HG03558 (cell line): ENCODE results near the gene GALNT10.
A peak's percentile ranks its signal among the peaks of the same experiment; 100 is the strongest.

ENCODE experiments used
- ATAC-seq: cut with Tn5 transposase; IDR thresholded peaks from one replicate; pipeline ENCODE4 v1.9.1; 2021; ENCODE audit warnings: moderate number of reproducible peaks; ENCODE audit not compliant: unreplicated experiment; ENCODE audit errors: extremely low read depth

Gene GALNT10

DNA sequence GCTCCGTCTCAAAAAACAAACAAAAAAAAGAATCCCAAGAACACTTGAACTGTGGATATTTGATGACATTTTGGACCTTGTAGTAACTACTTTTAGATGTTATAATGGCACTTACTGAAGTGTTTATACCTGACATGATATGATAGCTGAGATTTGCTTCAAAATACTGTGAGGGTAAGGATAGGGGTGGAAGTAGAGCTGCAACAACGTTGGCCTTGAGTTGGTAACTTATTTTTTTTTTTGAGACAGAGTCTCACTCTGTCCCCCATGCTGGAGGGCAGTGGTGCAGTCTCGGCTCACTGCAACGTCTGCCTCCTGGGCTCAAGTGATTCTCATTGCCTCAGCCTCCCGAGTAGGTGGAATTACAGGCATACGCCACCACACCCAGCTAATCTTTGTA, 224.6 kb downstream of the GALNT10 start:
- ATAC-seq, result no peak

DNA sequence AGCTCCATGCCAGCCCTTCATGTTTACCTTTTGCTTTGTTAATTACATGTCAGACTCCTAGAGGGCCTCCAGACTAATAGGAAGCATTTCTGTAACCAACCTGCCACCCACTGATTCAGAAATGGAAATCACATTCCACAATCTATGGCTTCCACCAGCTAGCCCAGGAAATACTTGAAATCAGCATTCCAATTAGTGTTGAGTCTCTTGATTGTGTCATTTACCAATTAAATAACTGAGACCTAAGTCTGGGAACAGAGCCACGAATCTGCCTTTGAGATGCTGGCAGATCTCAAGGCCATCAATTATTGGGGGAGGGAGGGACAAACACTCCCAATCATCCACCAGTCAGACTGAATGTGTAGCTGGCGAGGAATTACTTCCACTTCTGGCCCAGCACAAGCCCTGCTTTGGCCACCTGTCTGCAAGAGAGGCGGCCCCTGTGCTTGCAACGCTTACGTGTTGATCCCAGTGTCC, 227.8 kb downstream of the GALNT10 start:
- ATAC-seq, result no peak

DNA sequence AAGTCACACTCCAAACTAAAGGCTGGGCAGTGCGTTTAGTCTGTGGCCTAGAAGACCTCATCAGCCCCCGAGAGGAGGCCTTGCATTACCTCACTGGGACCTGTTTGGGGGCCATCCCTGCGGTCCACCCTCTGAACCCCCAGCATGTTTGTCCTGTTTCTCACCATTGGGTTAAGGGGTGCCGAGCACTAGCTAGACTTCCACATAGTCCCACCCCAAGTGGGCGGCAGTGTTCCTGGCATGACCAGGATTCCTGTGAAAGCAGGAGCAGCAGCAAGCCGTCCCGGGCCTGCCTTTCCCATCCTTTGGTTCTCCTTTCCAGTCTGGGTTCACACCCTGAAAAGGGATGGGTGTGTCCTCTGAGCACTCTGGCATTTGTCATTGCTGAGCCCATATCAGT, 228.7 kb downstream of the GALNT10 start:
- no peak for ATAC-seq

DNA sequence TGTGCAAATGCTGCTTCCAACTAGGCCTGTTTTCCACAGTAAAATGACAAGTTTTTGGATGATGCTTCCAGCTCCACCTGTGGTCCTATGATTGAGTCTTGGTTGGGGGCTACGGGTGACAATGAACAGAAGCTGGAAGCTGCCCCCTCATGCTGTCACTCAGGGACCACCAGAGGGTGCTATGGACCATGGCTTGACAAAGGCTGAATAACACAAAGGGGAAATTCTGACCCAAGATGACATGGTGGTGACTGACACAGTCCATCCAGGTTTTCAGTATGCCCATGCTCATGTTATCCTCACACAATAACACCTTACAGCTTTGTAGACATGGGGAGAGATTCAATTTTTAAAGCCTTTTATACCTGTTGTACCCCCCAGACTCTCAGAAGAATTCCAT, 231.3 kb downstream of the GALNT10 start:
- no peak for ATAC-seq

DNA sequence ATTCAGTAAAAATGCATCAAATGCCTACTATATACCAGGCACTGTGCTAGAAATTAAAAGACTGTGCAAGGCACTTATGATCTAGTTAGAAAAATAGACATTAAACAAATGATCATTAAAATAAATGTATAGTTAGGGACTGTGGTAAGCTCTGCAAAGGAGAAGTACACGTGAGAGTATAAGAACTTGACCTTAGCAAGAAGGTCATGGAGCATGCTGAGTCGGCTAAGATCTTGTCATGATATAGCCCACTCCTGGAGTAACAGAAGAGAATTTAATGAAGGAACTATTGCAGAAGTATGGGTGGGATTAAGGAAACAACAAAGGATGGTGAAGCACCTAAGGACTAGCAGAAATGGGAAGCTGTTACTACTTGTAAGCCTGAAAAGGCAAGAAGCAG, 231.8 kb downstream of the GALNT10 start:
- no peak for ATAC-seq

DNA sequence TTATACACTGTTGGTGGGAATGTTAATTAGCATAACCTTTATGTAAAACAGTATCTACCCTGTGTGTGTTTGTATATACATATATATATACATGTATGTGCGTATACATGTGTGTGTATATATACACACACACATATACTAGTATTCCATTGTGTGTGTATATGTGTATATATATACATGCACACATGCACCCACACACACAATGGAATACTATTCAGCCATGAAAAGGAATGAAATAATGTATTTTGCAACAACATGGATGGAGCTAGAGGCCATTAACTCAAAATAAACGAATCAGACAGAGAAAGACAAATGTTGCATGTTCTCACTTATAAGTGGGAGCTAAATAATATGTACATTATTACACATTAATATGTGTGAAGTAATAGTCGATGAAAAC, 237.7 kb downstream of the GALNT10 start:
- no peak for ATAC-seq

DNA sequence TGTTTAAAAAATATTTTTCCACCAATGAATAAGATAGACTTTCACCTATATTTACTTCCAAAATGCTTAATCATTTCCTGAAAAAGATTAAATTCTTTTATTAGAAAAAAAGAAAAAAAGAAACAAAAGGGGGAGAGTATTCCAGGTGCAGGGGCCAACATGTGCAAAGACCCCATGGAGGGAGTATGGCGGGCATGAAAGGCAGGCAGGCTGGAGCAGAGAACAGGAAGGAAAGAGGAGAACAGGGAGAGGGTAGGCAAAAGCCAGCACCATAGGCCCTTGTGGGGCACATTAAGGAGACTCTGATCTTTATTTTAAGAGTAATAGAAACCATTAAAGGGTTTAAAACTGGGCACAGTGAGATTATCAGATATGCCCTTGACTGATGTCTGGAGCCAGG, 238.8 kb downstream of the GALNT10 start:
- ATAC-seq, result no peak

DNA sequence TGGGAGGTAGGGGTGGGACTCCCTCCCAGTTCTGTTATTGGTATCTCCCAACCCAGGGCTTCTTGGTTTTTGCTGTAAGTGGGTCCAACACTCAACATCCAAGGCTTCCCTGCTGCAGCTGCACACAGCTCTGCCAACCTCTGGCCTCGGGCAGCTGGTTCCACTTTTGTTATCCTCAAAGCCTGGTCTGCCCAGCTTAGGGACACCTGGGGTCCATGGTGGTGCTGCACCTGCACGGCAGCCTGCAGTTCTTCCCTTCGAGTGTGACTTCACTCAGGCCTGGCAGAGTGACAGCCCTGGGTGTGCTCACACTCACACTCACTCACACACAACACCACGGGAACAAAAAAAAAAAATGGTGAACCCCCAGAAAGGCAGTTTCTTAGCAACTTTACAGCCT, 239.9 kb downstream of the GALNT10 start:
- no peak for ATAC-seq

DNA sequence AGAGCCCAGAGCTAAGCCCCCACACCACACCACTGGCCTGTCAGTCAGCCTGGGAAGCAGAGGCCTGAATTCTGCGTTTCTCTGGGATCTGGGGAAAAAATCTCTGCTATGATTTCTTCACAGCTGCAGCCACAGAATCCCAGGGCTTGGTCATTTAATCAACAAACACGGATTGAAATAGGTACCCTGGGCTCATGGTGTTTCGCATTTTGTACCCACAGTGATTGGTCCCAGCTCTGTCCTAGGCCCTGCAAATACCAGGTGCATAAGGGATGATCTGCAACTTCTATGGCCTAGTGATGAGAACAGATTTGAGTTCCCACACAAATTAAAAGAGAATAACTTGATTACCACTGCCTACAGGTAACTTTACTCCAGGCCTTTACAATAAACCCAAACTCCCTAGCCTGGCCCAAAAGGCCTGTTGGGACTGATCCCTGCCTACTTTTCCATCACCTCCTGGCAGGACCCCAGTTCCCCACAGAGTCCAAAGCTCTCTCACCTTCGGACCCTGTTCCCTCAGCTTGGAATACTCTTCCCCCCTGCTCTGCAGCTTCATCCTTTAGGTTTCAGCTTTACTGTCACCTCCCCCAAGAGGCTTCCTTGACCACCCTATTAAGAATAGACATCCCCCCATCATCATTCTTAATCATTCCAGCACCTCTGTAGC, 240.6 kb downstream of the GALNT10 start:
- no peak for ATAC-seq

DNA sequence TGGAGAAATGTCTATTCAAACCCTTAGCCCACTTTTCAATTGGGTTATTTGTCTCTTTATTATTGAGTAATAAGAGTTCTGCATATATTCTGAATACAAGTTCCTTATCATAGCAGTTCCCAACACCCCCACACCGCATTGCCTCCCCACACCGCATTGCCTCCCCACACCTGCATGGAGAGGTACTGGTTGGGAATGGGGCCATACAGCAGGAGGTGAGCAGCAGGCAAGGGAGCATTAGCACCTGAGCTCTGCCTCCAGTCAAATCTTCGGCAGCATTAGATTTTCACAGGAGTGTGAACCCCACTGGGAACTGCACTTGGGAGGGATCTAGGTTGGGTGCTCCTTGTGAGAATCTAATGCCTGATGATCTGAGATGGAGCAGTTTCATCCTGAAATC, 244.7 kb downstream of the GALNT10 start:
- no peak for ATAC-seq

DNA sequence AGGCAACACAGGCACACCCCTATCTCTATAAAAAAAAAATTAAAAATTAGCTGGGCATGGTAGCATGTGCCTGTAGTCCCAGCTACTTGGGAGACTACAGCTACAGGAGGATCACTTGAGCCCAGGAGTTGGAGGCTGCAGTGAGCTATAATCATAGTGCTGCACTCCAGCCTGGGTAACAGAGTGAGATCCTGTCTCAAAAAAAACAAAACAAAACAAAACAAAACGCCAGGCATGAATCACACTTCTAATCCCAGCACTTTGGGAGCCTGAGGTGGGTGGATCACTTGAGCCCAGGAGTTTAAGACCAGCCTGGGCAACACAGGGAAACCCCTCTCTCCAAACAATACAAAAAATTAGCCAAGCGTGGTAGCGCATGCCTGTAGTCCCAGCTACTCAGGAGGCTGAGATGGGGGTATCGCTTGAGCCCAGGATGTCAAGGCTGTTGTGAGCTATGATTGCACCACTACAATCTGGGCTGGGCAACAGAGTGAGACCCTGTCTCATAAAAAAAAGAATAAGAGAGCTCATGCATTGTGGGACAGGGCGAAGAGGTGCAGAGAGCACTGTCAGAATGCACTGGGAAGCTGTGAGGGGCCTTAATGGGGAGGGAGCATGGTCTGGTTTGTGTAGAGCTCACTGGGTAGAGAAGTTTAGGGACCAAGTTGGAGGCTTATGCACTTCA, 246.9 kb downstream of the GALNT10 start:
- ATAC-seq, result no peak

DNA sequence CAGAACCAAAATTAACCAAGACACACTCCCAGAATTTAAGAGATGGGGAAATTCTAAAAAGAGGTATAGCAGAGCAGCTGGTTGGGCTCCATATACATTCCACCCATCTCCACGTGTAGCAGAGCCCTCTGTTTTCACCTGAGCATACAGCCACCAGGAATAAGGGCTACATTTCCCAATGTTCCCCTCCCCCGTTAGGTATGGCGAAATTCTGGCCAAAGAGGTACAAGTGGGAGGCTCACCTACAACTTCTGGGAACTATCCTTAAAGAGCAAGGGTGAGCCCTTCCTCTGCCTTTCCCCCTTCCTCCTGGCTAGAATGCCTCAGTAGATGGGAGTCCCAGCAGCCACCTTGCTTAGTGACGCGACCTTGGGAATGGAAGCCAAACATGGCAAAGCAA, 250.0 kb downstream of the GALNT10 start:
- ATAC-seq, result no peak

DNA sequence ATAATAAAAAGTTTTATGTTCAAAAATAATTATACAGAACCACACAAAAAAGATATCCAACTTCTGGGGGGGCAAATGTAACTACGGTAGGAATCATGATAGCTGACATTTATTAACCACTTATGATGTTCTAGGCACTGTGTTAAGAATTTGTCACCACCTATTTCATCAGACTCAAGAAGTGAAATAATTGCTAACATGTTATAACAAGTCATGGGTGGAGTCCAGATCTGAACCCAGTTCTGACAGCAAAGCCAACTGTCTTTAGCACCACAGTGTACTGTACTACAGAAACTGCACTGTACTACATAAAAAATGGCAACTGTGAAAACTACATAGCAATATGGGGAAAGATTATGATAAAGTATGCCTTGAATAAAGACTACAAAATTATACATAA, 252.3 kb downstream of the GALNT10 start:
- ATAC-seq, result no peak

DNA sequence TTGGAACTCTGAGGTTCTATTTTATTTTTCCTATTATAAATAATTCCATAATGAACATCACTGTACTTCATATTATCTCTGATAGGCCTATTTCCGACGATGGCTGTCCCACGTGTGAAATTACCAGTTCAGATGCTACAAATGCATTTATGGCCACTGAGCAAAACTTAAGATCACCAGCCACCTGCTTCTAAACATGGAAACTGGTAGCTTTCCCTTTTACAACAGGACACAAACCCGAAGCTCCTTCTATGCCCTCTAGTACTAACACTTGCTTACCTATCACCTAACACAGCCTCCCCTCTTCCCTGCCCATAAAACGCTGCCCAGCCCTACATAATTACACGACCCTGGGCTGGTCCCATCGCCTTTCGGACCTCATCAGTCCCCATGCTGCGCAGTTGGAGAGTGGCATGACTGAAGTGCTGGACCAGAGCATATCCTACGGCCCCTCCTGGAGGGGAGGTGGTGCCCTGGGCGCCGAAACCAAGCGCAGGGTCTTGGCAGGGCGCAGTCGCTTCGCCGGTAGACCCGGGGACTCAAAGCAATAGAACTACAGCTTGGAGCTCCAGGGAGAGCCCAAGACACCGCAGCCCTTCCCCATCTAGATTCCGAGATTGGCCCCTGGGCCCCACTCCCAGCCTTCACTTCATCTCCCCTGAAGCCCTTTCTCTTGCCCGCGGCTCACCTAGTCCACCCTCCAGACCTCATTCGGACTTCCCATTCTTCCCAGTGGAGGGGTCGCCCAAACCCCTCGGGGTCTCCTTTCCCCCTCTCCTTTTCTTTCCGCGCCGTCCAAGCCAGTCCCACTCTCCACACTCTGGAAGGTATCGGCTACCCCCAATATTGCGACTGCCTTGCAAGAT, 254.3 kb downstream of the GALNT10 start:
- ATAC-seq, result no peak

DNA sequence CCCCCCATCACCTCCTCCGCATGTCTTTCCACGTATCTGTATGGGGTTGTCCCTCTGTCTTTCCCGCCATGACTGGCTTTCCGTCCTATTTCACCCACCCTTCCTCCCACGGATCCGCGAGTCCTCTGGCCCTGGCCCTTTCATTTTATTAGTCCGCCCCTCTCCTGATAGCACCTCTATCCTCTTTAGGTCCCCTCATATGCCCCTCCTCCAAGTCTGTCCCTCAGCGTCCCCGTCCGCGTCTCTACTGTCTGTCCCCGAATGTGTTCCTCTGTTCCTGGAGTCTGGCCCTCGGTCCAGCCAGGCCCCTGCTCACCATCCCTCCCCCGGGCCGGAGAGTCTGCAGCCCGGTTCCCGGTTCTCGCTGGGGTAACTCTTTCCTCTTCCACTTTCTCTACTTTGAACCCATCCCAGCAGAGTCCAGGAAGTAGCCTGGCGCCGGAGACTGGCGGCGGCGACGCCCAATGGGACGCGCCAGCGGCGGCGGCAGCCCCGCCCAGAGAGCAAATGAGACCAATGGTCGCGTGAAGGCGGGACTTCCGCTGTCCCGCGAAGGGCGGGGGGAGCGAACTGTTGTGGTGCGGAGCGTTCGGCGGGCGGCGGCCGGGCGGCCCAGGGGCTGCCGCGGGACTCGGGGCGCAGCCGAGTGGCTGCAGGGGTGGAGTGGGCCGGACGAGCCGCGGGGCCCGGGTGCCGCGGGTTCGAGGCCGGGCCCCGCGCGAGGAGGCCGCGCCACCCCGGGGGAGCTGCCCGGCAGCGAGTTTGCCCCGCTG, 255.1 kb downstream of the GALNT10 start, which contains the start of gene SAP30L:
SAP30L (plus strand) TSS at position 576 of the 773 bp plus-strand sequence. CDS start 608 bp downstream, outside the sequence.
- ATAC-seq, result peak; percentile 94

DNA sequence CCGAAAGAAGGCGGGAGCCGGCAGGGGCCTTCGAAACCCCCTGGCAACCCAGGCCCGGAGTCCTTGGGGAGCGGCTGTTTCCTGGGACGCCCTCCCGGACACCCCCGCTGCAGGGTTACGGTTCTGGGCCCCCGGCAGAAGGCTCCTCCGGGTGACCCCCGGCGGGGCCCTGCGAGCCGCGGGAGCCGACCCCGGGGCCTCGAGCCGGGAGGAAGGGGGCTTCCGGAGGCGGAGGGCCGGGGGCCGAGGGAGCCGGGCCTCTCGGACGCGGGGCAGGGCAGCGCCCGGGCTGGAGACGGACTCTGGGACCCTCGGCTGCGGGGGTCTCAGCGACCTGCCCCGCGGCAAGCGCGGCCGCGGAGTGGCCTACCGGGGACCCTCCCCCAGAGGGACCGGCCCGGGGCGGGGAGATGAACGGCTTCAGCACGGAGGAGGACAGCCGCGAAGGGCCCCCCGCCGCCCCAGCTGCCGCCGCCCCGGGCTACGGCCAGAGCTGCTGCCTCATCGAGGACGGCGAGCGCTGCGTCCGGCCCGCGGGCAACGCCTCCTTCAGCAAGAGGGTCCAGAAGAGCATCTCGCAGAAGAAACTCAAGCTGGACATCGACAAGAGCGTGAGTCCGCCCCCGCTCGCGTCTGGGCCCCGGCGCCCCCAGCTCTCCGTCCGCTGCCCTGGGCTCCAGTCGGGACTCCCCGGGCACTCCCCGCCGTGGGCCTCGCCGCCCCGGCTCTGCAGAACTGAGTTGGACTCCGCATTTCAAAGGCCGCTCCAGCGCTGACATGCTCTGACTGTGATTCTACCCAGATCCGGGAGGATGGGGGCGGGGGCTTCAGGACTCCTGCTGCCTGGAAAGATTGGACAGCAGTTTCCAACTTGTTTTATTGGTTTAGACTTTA, 255.9 kb downstream of the GALNT10 start:
- ATAC-seq, result peak; percentile 12

DNA sequence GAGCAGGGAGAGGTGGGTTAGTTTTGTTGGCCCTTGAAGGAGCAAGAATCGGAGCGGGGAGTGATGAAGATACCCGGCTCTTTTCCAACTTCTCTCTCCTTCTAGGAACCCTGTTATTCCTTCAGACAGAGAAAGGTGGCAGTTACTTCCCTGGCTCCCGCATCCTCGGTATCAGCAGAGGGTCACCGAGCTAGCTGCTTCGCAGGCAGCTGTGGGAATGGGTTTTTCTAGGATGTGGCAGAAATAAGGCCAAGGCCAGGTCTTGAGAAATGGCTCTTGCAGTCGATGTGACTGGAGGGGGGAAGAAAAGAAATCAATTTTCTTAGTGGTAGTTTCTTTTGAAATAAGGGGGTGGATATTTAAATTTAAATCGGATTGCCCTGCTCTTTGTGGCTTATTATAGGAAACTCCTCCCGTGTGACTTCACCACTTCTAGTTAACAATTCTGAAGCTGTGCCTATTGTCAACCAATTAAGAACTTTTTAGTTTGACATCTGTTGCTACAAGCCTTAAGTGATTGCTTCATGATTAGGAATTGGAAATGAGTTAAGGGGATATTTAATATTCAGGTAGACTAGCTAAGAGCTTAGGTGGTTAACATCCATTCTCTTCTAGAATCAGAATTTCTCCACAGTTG, 256.7 kb downstream of the GALNT10 start:
- no peak for ATAC-seq

DNA sequence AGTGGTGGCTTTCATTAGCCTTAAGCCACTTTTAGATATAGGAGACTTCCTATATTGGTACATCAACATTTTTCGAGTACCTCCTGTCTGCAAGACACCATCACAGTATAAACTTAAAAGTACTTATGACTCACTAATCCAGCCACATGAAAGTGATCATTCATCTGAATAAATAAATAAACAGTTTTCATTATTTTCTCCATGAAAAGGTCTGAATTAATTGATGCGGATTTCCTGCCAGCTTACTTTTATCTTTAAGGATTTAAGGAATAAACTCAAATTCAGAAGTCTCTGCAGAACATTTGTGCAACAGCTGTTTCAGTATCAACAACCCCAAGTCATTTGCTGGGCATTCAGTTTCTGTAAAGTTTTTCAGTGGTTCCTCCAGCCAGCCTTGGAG, 259.3 kb downstream of the GALNT10 start:
- no peak for ATAC-seq

DNA sequence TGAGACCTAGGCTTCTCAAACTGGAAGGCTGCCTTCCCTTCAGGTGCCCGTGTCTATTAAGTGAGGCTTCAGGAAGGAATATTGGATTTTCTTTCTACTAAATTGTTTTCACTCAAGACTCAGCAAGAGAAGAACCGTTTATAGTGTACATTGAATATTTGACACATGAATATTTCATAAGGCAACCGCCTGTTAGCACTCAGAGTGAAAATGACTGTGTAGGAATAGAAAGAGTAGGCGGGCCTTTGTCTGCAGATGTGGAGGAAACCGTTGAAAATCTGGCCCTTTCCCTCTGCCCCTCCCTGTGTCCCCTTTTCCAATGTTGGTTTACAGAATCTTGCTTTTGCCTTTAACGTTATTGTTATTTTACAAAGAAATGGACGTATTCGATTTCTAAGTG, 261.4 kb downstream of the GALNT10 start:
- no peak for ATAC-seq
